HepG2 (cell line): Measurements from ENCODE around the gene ZNF239. TPM values are rescaled to one million over a fixed set of nuclear protein-coding genes. Genes with fewer than 3 reads are reported as not detected.

Source experiments
- ATAC-seq: fragments of 200-7000 bp; cut with Tn5 transposase; 3 replicates; pipeline ENCODE4 v1.9.1; 2020; ENCODE audit warnings: mild to moderate bottlenecking, moderate library complexity
- BruUV-seq: library from RNA; stranded (reverse); fragments of 400-500 nt; replicated peaks from 2 replicates; lab custom pipeline; 2021; lab: Mats Ljungman, UMichigan
- CTCF ChIA-PET: fragments of 300-600 bp; formaldehyde crosslinking; extraction: SDS; loops from one replicate; lab custom pipeline; 2021; ENCODE audit warnings: low total read pairs, inconsistent platforms, low intra/inter-chr PET ratio; lab: Yijun Ruan, JAX
- POLR2A ChIA-PET: fragments of 350-600 bp; sonication (Branson Sonifier 250); formaldehyde crosslinking; loops from one replicate; lab custom pipeline; 2020; ENCODE audit warnings: antibody characterized with exemption, inconsistent platforms; lab: Yijun Ruan, JAX
- DNase-seq: peaks from one replicate; pipeline ENCODE4 v3.0.0-alpha.2; 2015; ENCODE audit warnings: low spot score
- FAIRE-seq: peaks from 3 replicates; lab custom pipeline; 2011; peaks lifted over from hg19 to GRCh38; lab: Jason Lieb, UNC
- H2AFZ ChIP-seq: one replicate; pipeline ENCODE4 v1.6.1; 2011; ENCODE audit warnings: low read length, inconsistent platforms
- H3K27ac ChIP-seq: fragments of 300-600 bp; 3 replicates; pipeline ENCODE4 v1.8.0; 2011; ENCODE audit warnings: mixed run types, mild to moderate bottlenecking, mixed read lengths, low read length, inconsistent platforms; ENCODE audit not compliant: insufficient read depth; ENCODE audit errors: extremely low read length
- H3K27me3 ChIP-seq, 2 experiments: fragments of 200-600 bp in 1 of 2; 2 replicates in 1 of 2; 3 replicates in 1 of 2; pipeline versions ENCODE4 v1.6.0 to v1.8.0; 2011; ENCODE audit warnings: low read length in 2 of 2, mild to moderate bottlenecking in 2 of 2, moderate library complexity in 2 of 2, inconsistent platforms in 1 of 2; ENCODE audit not compliant: insufficient read depth in 2 of 2, control insufficient read depth in 1 of 2
- H3K36me3 ChIP-seq, 2 experiments: fragments of 200-600 bp in 1 of 2; replicated peaks in 1 of 2; 2 replicates in 1 of 2; 3 replicates in 1 of 2; pipeline versions ENCODE4 v1.5.1 to v1.8.0; 2011; ENCODE audit warnings: low read length in 2 of 2, inconsistent platforms in 1 of 2; ENCODE audit not compliant: insufficient read depth in 2 of 2, control insufficient read depth in 1 of 2
- H3K4me1 ChIP-seq: 2 replicates; pipeline ENCODE4 v1.5.1; 2012; ENCODE audit warnings: low read length, inconsistent platforms; ENCODE audit not compliant: insufficient read depth
- H3K4me2 ChIP-seq: 2 replicates; pipeline ENCODE4 v1.6.0; 2011; ENCODE audit warnings: low read depth, low read length, inconsistent platforms
- H3K4me3 ChIP-seq, 3 experiments: fragments of 200-600 bp in 1 of 3; sonication (generic), shearing (Covaris generic) in 1 of 3; replicated peaks in 1 of 3; 2 replicates each; pipeline ENCODE4 v1.5.1; 2011 to 2016; ENCODE audit warnings: low read length in 3 of 3, inconsistent platforms in 2 of 3, low read depth in 2 of 3, mild to moderate bottlenecking in 2 of 3, control low read depth in 1 of 3, mixed read lengths in 1 of 3; ENCODE audit not compliant: insufficient read depth in 1 of 3
- H3K79me2 ChIP-seq: one replicate; pipeline ENCODE4 v1.6.1; 2011; ENCODE audit warnings: low read length, inconsistent platforms; ENCODE audit not compliant: insufficient read depth
- H3K9ac ChIP-seq: 2 replicates; pipeline ENCODE4 v1.6.0; 2011; ENCODE audit warnings: mild to moderate bottlenecking, low read depth, low read length, inconsistent platforms; ENCODE audit not compliant: insufficient read depth
- H3K9me3 ChIP-seq: 2 replicates; pipeline ENCODE4 v1.5.1; 2012; ENCODE audit warnings: mild to moderate bottlenecking, low read length
- H4K20me1 ChIP-seq: 2 replicates; pipeline ENCODE4 v1.6.0; 2011; ENCODE audit warnings: inconsistent platforms, mild to moderate bottlenecking, low read length, moderate library complexity; ENCODE audit not compliant: insufficient read depth
- BRD4 ChIP-seq: sonication (generic); formaldehyde crosslinking; IDR thresholded peaks from 2 replicates; pipeline ENCODE4 v1.4.0; 2020; ENCODE audit warnings: missing genetic modification reagents
- DZIP1 ChIP-seq: sonication (generic); formaldehyde crosslinking; IDR thresholded peaks from 2 replicates; pipeline ENCODE4 v1.5.0; 2020; ENCODE audit warnings: mild to moderate bottlenecking, missing genetic modification reagents
- MATR3 ChIP-seq: sonication (generic); formaldehyde crosslinking; IDR thresholded peaks from 2 replicates; pipeline ENCODE4 v1.4.0; 2020; ENCODE audit warnings: missing genetic modification reagents
- MLXIP ChIP-seq: sonication (generic); formaldehyde crosslinking; IDR thresholded peaks from 2 replicates; pipeline ENCODE4 v1.9.0; 2021; ENCODE audit warnings: missing genetic modification reagents, borderline replicate concordance
- MXD4 ChIP-seq: IDR thresholded peaks from 2 replicates; pipeline ENCODE4 v1.6.1; 2016; ENCODE audit warnings: mild to moderate bottlenecking, missing biosample characterization, missing genetic modification reagents
- POGK ChIP-seq: sonication (generic); formaldehyde crosslinking; conservative IDR thresholded peaks from 2 replicates; pipeline ENCODE4 v1.8.0; 2022; ENCODE audit warnings: mild to moderate bottlenecking, moderate library complexity, missing genetic modification reagents
- SMYD3 ChIP-seq: sonication (generic); formaldehyde crosslinking; IDR thresholded peaks from 2 replicates; pipeline ENCODE4 v1.8.1; 2023; ENCODE audit warnings: mild to moderate bottlenecking, missing genetic modification reagents
- XBP1 ChIP-seq: sonication (generic); formaldehyde crosslinking; IDR thresholded peaks from 2 replicates; pipeline ENCODE4 v1.5.0; 2020; ENCODE audit warnings: missing genetic modification reagents
- ZFP36L1 ChIP-seq: sonication (generic); formaldehyde crosslinking; IDR thresholded peaks from 2 replicates; pipeline ENCODE4 v1.8.0; 2022; ENCODE audit warnings: mild to moderate bottlenecking, missing genetic modification reagents, moderate library complexity
- ZNF770 ChIP-seq: sonication (generic); formaldehyde crosslinking; IDR thresholded peaks from 2 replicates; pipeline ENCODE4 v1.5.0; 2020; ENCODE audit warnings: mild to moderate bottlenecking, missing genetic modification reagents
- ZNF891 ChIP-seq: sonication (generic); formaldehyde crosslinking; IDR thresholded peaks from 2 replicates; pipeline ENCODE4 v1.5.0; 2020; ENCODE audit warnings: mild to moderate bottlenecking, missing genetic modification reagents
- WGBS: methylation state at CpG from one replicate; pipeline ENCODE4 v1.1.6; 2017; ENCODE audit warnings: low lambda C conversion rate; 5-methylcytosine and 5-hydroxymethylcytosine counted together
- in situ Hi-C: cut with HindIII; loops from 2 replicates; pipeline ENCODE4 v1.10.0; 2017; ENCODE audit warnings: low pct_unique_long_range_greater_than_20kb; ENCODE audit not compliant: extremely low pct_ligation_motif_present
- intact Hi-C: fragments of 100-400 bp; cut with micrococcal nuclease; formaldehyde crosslinking; loops from one replicate; pipeline ENCODE4 v1.10.0; 2022; ENCODE audit not compliant: unreplicated experiment
- polyA plus RNA-seq, 8 experiments: library from polyadenylated mRNA; depleted of rRNA in 3 of 8; stranded (reverse) in 7 of 8; unstranded in 1 of 8; fragments of >200 nt; fragmentation: Illumina TruSeq in 4 of 8; extraction: Trizol in 4 of 8; gene quantifications; 2 replicates each; pipeline versions ENCODE4 v1.2.1 to v1.2.3, GENCODE V29; 2011 to 2016; ENCODE audit warnings: low read depth in 4 of 8, missing spikeins in 1 of 8, mixed read lengths in 1 of 8; ENCODE audit not compliant: insufficient read depth in 1 of 8
- total RNA-seq, 5 experiments: library from RNA; depleted of rRNA; stranded (reverse); fragments of >200 nt; fragmentation: Illumina TruSeq; extraction: Trizol; gene quantifications; 2 replicates each; pipeline ENCODE4 v1.2.3, GENCODE V29; 2016; ENCODE audit warnings: low read depth in 1 of 5

Gene ZNF239
- total and polyA plus RNA-seq, 2 of the 13 experiments (the other 11 are each of a cell fraction or from before 2014, with no cell fraction given), result 0.05 TPM; not detected in 1

- TF ChIP-seq POGK (CRISPR knock-in tag) (no peak), MXD4 (peak; percentile 73; the same call in 1 of the 2 replicates), MLXIP (CRISPR knock-in tag) (no peak), ZFP36L1 (CRISPR knock-in tag) (0 out of 2 replicates have a peak, but pooled peaks have one; percentile 54)
- TF ChIP-seq, all 625 proteins: peak for 104
These were observed 32.1 kb upstream of the ZNF239 start, which contains the start of gene ZNF485 (continued) for GRCh38 chr10:43606323-43607198.

GRCh38 chr10:43605850-43606322, 31.5 kb upstream of the ZNF239 start:
- H3K9me3 ChIP-seq, result no peaks in the 10 kb centered on the region; the same call in 1 of the 2 replicates
- no peak for DNase-seq
- no TSS peak for BruUV-seq
- H3K27me3 ChIP-seq, result 0 out of 5 replicates have a peak, but pooled peaks cover 0 to 1% of the 10 kb centered on the region in 2 experiments
- FAIRE-seq, result no peak
- WGBS, result 71% methylated on average over 12 of the region's 12 CpGs
- H3K27ac ChIP-seq, result no peak overlapping the region
- H3K79me2 ChIP-seq, result no peaks in the 10 kb centered on the region
- H3K9ac ChIP-seq, result no peak overlapping the region
- H3K4me1 ChIP-seq, result peaks cover 7% of the 10 kb centered on the region
- intact Hi-C loops (no loop called here), in situ Hi-C loops (no loop called here)
- POLR2A ChIA-PET, result no interaction called here
- H2AFZ ChIP-seq, result no peak overlapping the region
- CTCF ChIA-PET, result no interaction called here
- no peaks in the 10 kb centered on the region for H4K20me1 ChIP-seq
- H3K4me3 ChIP-seq, result no peak overlapping the region; a peak in 1 of 6 replicates
- H3K4me2 ChIP-seq, result peak overlapping the region; percentile 60; the same call in 1 of the 2 replicates
- peak; percentile 50 for ATAC-seq
- no peaks in the 10 kb centered on the region for H3K36me3 ChIP-seq
- TF ChIP-seq DZIP1 (CRISPR knock-in tag), result no peak
- no peak for TF ChIP-seq ZNF891 (CRISPR knock-in tag)
- no peak for TF ChIP-seq XBP1 (CRISPR knock-in tag)
- TF ChIP-seq ZNF770 (CRISPR knock-in tag), result no peak
- TF ChIP-seq SMYD3, result no peak
- TF ChIP-seq BRD4 (CRISPR knock-in tag), result no peak
- TF ChIP-seq MATR3 (CRISPR knock-in tag), result no peak
